HG02610 (cell line): Measurements from ENCODE around the gene GJD2.

Source experiments
- ATAC-seq: cut with Tn5 transposase; IDR thresholded peaks from one replicate; pipeline ENCODE4 v1.9.1; 2021; ENCODE audit warnings: mild to moderate bottlenecking, moderate library complexity; ENCODE audit not compliant: unreplicated experiment

The GJD2 gene

GRCh38 chr15:34754674-34755418, at the start of gene GJD2:
Gene GJD2 (minus strand): TSS chr15:34754998. CDS start chr15:34754488, 510 bp downstream.
- ATAC-seq: no peak

GRCh38 chr15:34804113-34804512, 49.3 kb upstream of the GJD2 start:
- no peak for ATAC-seq

- ATAC-seq: no peak
These were observed 48.3 kb upstream of the GJD2 start for GRCh38 chr15:34802803-34803750.

GRCh38 chr15:34802371-34802770, 47.6 kb upstream of the GJD2 start:
- ATAC-seq: no peak

- no peak for ATAC-seq
These were observed 44.6 kb upstream of the GJD2 start for GRCh38 chr15:34799149-34800101.

GRCh38 chr15:34796847-34797435, 42.1 kb upstream of the GJD2 start:
- no peak for ATAC-seq

GRCh38 chr15:34795267-34796081, 40.7 kb upstream of the GJD2 start, which contains the start of gene ACTC1:
Gene ACTC1 (minus strand): TSS chr15:34795549. CDS start chr15:34794808, 741 bp downstream.
- ATAC-seq: no peak

- no peak for ATAC-seq
These were observed 39.9 kb upstream of the GJD2 start for GRCh38 chr15:34794590-34795206.

GRCh38 chr15:34793901-34794300, 39.1 kb upstream of the GJD2 start:
- ATAC-seq: no peak

- no peak for ATAC-seq
These were observed 38.3 kb upstream of the GJD2 start for GRCh38 chr15:34793071-34793470.

- no peak for ATAC-seq
These were observed 36.9 kb upstream of the GJD2 start for GRCh38 chr15:34791701-34792100.

GRCh38 chr15:34790121-34790520, 35.3 kb upstream of the GJD2 start:
- ATAC-seq: no peak

- no peak for ATAC-seq
These were observed 34.5 kb upstream of the GJD2 start for GRCh38 chr15:34789326-34789725.

- no peak for ATAC-seq
These were observed 31.4 kb upstream of the GJD2 start for GRCh38 chr15:34786206-34786605.

- ATAC-seq: no peak
These were observed 29.2 kb upstream of the GJD2 start for GRCh38 chr15:34783991-34784390.

- ATAC-seq: no peak
These were observed 28.6 kb upstream of the GJD2 start for GRCh38 chr15:34783431-34783830.

- no peak for ATAC-seq
These were observed 28.1 kb upstream of the GJD2 start for GRCh38 chr15:34782901-34783300.

- ATAC-seq: no peak
These were observed 25.9 kb upstream of the GJD2 start for GRCh38 chr15:34780725-34781124.

GRCh38 chr15:34776606-34777105, 21.9 kb upstream of the GJD2 start:
- ATAC-seq: no peak
